Kidney capillary endothelial cell (primary cell): ENCODE results near the gene LBHD2.

Source experiments
- DNase-seq: peaks from one replicate; pipeline ENCODE4 v3.0.0-alpha.2; 2018; ENCODE audit warnings: low spot score

LBHD2 gene

GRCh38 chr14:103091041-103091882 lies 7.3 kb downstream of the LBHD2 start:
- DNase-seq = no peak

- DNase-seq = no peak
Measured at GRCh38 chr14:103091883-103092222, 7.8 kb downstream of the LBHD2 start.

- DNase-seq = no peak
Measured at GRCh38 chr14:103093856-103094405, 9.9 kb downstream of the LBHD2 start.

- DNase-seq = no peak
Measured at GRCh38 chr14:103094406-103095209, 10.6 kb downstream of the LBHD2 start, which contains the start of gene EXOC3L4. TSS of gene EXOC3L4 (plus strand) at chr14:103094725. CDS start at chr14:103100220, 5,495 bp downstream.

- DNase-seq = no peak
Measured at GRCh38 chr14:103095210-103095778, 11.3 kb downstream of the LBHD2 start.

GRCh38 chr14:103096387-103096786 lies 12.4 kb downstream of the LBHD2 start:
- DNase-seq = no peak

- DNase-seq = no peak
Measured at GRCh38 chr14:103097244-103097993, 13.4 kb downstream of the LBHD2 start.

- DNase-seq = no peak
Measured at GRCh38 chr14:103097994-103098957, 14.3 kb downstream of the LBHD2 start.

GRCh38 chr14:103099081-103099732 lies 15.2 kb downstream of the LBHD2 start:
- no peak for DNase-seq

GRCh38 chr14:103099733-103100280 lies 15.8 kb downstream of the LBHD2 start:
- DNase-seq = no peak

GRCh38 chr14:103100281-103101121 lies 16.5 kb downstream of the LBHD2 start:
- no peak for DNase-seq

GRCh38 chr14:103101257-103101962 lies 17.4 kb downstream of the LBHD2 start:
- no peak for DNase-seq

- peak; percentile 48 for DNase-seq
Measured at GRCh38 chr14:103101963-103102688, 18.1 kb downstream of the LBHD2 start.

GRCh38 chr14:103102689-103103260 lies 18.8 kb downstream of the LBHD2 start:
- no peak for DNase-seq

- DNase-seq = peak; percentile 63
Measured at GRCh38 chr14:103103461-103104388, 19.7 kb downstream of the LBHD2 start.

- DNase-seq = no peak
Measured at GRCh38 chr14:103104389-103104653, 20.3 kb downstream of the LBHD2 start.
